Endothelial cell of umbilical vein (primary cell): ENCODE measurements around the gene SYNGR1. TPM values are rescaled to one million over a fixed set of nuclear protein-coding genes. Genes with fewer than 3 reads are reported as not detected.

Experiments
- BruUV-seq: library from RNA; stranded (reverse); fragments of 400-500 nt; replicated peaks from 2 replicates; lab custom pipeline; 2021; lab: Mats Ljungman, UMichigan
- CTCF ChIA-PET: fragments of 300-600, 350-600 bp; sonication (Branson Sonifier 250); formaldehyde crosslinking; loops from one replicate; lab custom pipeline; 2021; ENCODE audit warnings: antibody characterized with exemption, inconsistent platforms; lab: Charles Lee
- POLR2A ChIA-PET: fragments of 300-600, 350-600 bp; sonication (Branson Sonifier 250); formaldehyde crosslinking; loops from one replicate; lab custom pipeline; 2021; ENCODE audit warnings: antibody characterized with exemption, inconsistent platforms; lab: Charles Lee
- DNase-seq: peaks from one replicate; pipeline ENCODE4 v3.0.0-alpha.2; 2011; ENCODE audit warnings: low read depth, low spot score
- FAIRE-seq: peaks from 2 replicates; lab custom pipeline; 2011; peaks lifted over from hg19 to GRCh38; lab: Jason Lieb, UNC
- H2AFZ ChIP-seq: 2 replicates; pipeline ENCODE4 v1.6.0; 2012; ENCODE audit warnings: low read depth, low read length, control low read depth, inconsistent platforms
- H3K27ac ChIP-seq: 2 replicates; pipeline ENCODE4 v1.5.1; 2011; ENCODE audit warnings: low read depth, mild to moderate bottlenecking, control low read depth, low read length, moderate library complexity; ENCODE audit not compliant: insufficient read depth
- H3K27me3 ChIP-seq, 2 experiments: 2 replicates each; pipeline versions ENCODE4 v1.6.0 to v1.6.1; 2011; ENCODE audit warnings: low read length in 2 of 2, mixed read lengths in 1 of 2; ENCODE audit not compliant: control insufficient read depth in 2 of 2, insufficient read depth in 2 of 2
- H3K36me3 ChIP-seq, 2 experiments: 2 replicates in 1 of 2; 3 replicates in 1 of 2; pipeline ENCODE4 v1.5.1; 2011; ENCODE audit warnings: low read length in 2 of 2, mild to moderate bottlenecking in 1 of 2, moderate library complexity in 1 of 2; ENCODE audit not compliant: control insufficient read depth in 2 of 2, insufficient read depth in 2 of 2; ENCODE audit errors: extremely low read depth in 1 of 2
- H3K4me1 ChIP-seq: 3 replicates; pipeline ENCODE4 v1.5.1; 2011; ENCODE audit warnings: mild to moderate bottlenecking, low read length; ENCODE audit not compliant: control insufficient read depth, insufficient read depth; ENCODE audit errors: extremely low read depth
- H3K4me2 ChIP-seq: 2 replicates; pipeline ENCODE4 v1.6.1; 2011; ENCODE audit warnings: low read length, control low read depth, mixed read lengths; ENCODE audit not compliant: insufficient read depth
- H3K4me3 ChIP-seq, 3 experiments: fragments of 200-600 bp in 1 of 3; sonication (generic), shearing (Covaris generic) in 1 of 3; replicated peaks in 1 of 3; 2 replicates each; pipeline ENCODE4 v1.5.1; 2011 to 2016; ENCODE audit warnings: control low read depth in 3 of 3, low read length in 3 of 3, mild to moderate bottlenecking in 2 of 3, inconsistent platforms in 1 of 3, low read depth in 1 of 3, moderate library complexity in 1 of 3; ENCODE audit not compliant: insufficient read depth in 1 of 3
- H3K79me2 ChIP-seq: 2 replicates; pipeline ENCODE4 v1.6.0; 2012; ENCODE audit warnings: low read length, inconsistent platforms; ENCODE audit not compliant: control insufficient read depth, insufficient read depth
- H3K9ac ChIP-seq: replicated peaks from 2 replicates; pipeline ENCODE3; 2011; ENCODE audit warnings: low read length, control low read depth; ENCODE audit not compliant: insufficient read depth; ENCODE audit errors: extremely low read depth
- H3K9me1 ChIP-seq: replicated peaks from 3 replicates; pipeline ENCODE4 v1.6.0; 2011; ENCODE audit warnings: mild to moderate bottlenecking, low read length; ENCODE audit not compliant: control insufficient read depth, insufficient read depth; ENCODE audit errors: extremely low read depth
- H3K9me3 ChIP-seq: replicated peaks from 2 replicates; pipeline ENCODE4 v1.5.1; 2012; ENCODE audit warnings: low read length, inconsistent platforms; ENCODE audit not compliant: control insufficient read depth, insufficient read depth
- H4K20me1 ChIP-seq: replicated peaks from 2 replicates; pipeline ENCODE3; 2011; ENCODE audit warnings: mild to moderate bottlenecking, low read length; ENCODE audit not compliant: control insufficient read depth, insufficient read depth; ENCODE audit errors: extremely low read depth
- CTCF ChIP-seq, 2 donors: IDR thresholded peaks; 1 replicate in 1 of 2; 2 replicates in 1 of 2; pipeline ENCODE4 v1.5.1; 2011; ENCODE audit warnings: low read length in 2 of 2, mild to moderate bottlenecking in 2 of 2, moderate library complexity in 2 of 2, control low read depth in 1 of 2, inconsistent platforms in 1 of 2, low read depth in 1 of 2; ENCODE audit not compliant: insufficient read depth in 1 of 2; ENCODE audit errors: extremely low read depth in 1 of 2
- EZH2 ChIP-seq: IDR thresholded peaks from 2 replicates; pipeline ENCODE4 v1.6.1; 2012; ENCODE audit warnings: borderline replicate concordance, low read depth, mild to moderate bottlenecking, moderate library complexity, low read length, inconsistent platforms; ENCODE audit not compliant: severe bottlenecking
- FOS ChIP-seq: IDR thresholded peaks from 2 replicates; pipeline ENCODE4 v1.6.1; 2011; ENCODE audit warnings: mild to moderate bottlenecking, low read length, moderate library complexity, borderline replicate concordance; ENCODE audit not compliant: insufficient read depth
- GATA2 ChIP-seq: IDR thresholded peaks from 2 replicates; pipeline ENCODE4 v1.7.0; 2011; ENCODE audit warnings: low read depth, mild to moderate bottlenecking, moderate library complexity, mixed read lengths, low read length; ENCODE audit not compliant: insufficient read length, insufficient read depth
- JUN ChIP-seq: IDR thresholded peaks from 2 replicates; pipeline ENCODE4 v1.6.1; 2011; ENCODE audit warnings: borderline replicate concordance, low read depth; ENCODE audit not compliant: insufficient read length, insufficient read depth
- MAX ChIP-seq: IDR thresholded peaks from 2 replicates; pipeline ENCODE4 v1.6.1; 2011; ENCODE audit not compliant: insufficient read depth, insufficient read length
- MYC ChIP-seq: IDR thresholded peaks from one replicate; pipeline ENCODE4 v1.6.1; 2011; ENCODE audit warnings: mild to moderate bottlenecking, low read depth, low read length
- POLR2A ChIP-seq: IDR thresholded peaks from 2 replicates; pipeline ENCODE4 v1.6.1; 2012; ENCODE audit warnings: low read depth, mild to moderate bottlenecking, control low read depth, low read length
- dilution Hi-C: fragments of 300-500 bp; cut with MboI; formaldehyde crosslinking; loops from one replicate; pipeline ENCODE4 v1.15.0; 2019; ENCODE audit warnings: low sequenced_read_pairs; ENCODE audit not compliant: extremely low pct_ligation_motif_present
- intact Hi-C: fragments of 100-400 bp; cut with micrococcal nuclease; formaldehyde crosslinking; loops from one replicate; pipeline ENCODE4 v1.10.0; 2022
- polyA plus RNA-seq, 4 experiments: library from polyadenylated mRNA; depleted of rRNA in 3 of 4; stranded (reverse) in 3 of 4; unstranded in 1 of 4; fragments of >200 nt; gene quantifications; 2 replicates each; pipeline versions ENCODE4 v1.2.1 to v1.2.3, GENCODE V29; 2011 to 2012; ENCODE audit warnings: missing spikeins in 1 of 4
- total RNA-seq: library from RNA; stranded (reverse); gene quantifications from 2 replicates; pipeline ENCODE4 v1.2.3, GENCODE V29; 2021

The SYNGR1 gene
- total and polyA plus RNA-seq, 2 donors (not counting 3 experiments of a cell fraction or from before 2014, with no cell fraction given), result 3.8 to 10.2 TPM

GRCh38 chr22:39365492-39365780, 15.6 kb downstream of the SYNGR1 start:
- POLR2A ChIA-PET, result interaction anchor here (0.6 kb wide), 1 partner anchor 14 kb away, joined by 4 read pairs; no protein-coding TSS in a partner anchor

GRCh38 chr22:39367035-39367434, 17.2 kb downstream of the SYNGR1 start:
- POLR2A ChIA-PET, result no interaction called here
- no peaks in the 10 kb centered on the region for H3K79me2 ChIP-seq
- H2AFZ ChIP-seq, result no peak overlapping the region
- no peaks in the 10 kb centered on the region for H3K27me3 ChIP-seq
- no peak for DNase-seq
- H3K27ac ChIP-seq, result no peak overlapping the region
- BruUV-seq, result no TSS peak
- no peak overlapping the region for H3K4me2 ChIP-seq
- H3K36me3 ChIP-seq, result no peaks in the 10 kb centered on the region
- H3K9ac ChIP-seq, result no peak overlapping the region
- no peak for FAIRE-seq
- CTCF ChIA-PET, result interaction anchor here (1.2 to 1.8 kb wide), 2 partner anchors 9 to 24 kb away, joined by 3 to 8 read pairs; no protein-coding TSS in a partner anchor
- H3K9me1 ChIP-seq, result no peaks in the 10 kb centered on the region
- H3K4me3 ChIP-seq, result no peak overlapping the region
- H3K9me3 ChIP-seq, result no peaks in the 10 kb centered on the region
- dilution Hi-C loops (no loop called here), intact Hi-C loops (no loop called here)
- H4K20me1 ChIP-seq, result no peaks in the 10 kb centered on the region
- no peaks in the 10 kb centered on the region for H3K4me1 ChIP-seq
- TF ChIP-seq CTCF (IDR thresholded peaks at IDR 0.05; ENCODE audit: extremely low read depth in 1 of 2, insufficient read depth in 1 of 2, low read depth in 1 of 2, low read length in 2 of 2) (no peak), FOS (no peak), MAX (no peak)

More at GRCh38 chr22:39365492-39365780, 15.6 kb downstream of the SYNGR1 start:
- intact Hi-C loops, result no loop called here
- BruUV-seq, result no TSS peak
- Histone ChIP-seq H3K4me2 (no peak overlapping the region), H3K27me3 (no peaks in the 10 kb centered on the region), H3K9ac (no peak overlapping the region), H3K9me3 (no peaks in the 10 kb centered on the region), H3K36me3 (no peaks in the 10 kb centered on the region), H3K4me1 (no peaks in the 10 kb centered on the region), H2AFZ (no peak overlapping the region), H3K4me3 (no peak overlapping the region), H4K20me1 (no peaks in the 10 kb centered on the region), H3K9me1 (no peaks in the 10 kb centered on the region), H3K27ac (no peak overlapping the region), H3K79me2 (no peaks in the 10 kb centered on the region)
- DNase-seq (no peak), FAIRE-seq (no peak)
- CTCF ChIA-PET, result interaction anchor here (1.5 kb wide), 1 partner anchor 22 kb away, joined by 5 read pairs; no protein-coding TSS in a partner anchor
- no peak for TF ChIP-seq EZH2
- TF ChIP-seq POLR2A, result no peak
- no peak for TF ChIP-seq FOS
- TF ChIP-seq JUN, result no peak
- no peak for TF ChIP-seq MYC
- no peak for TF ChIP-seq MAX
- TF ChIP-seq GATA2, result no peak
- dilution Hi-C loops, result no loop called here
